Neural progenitor cell (in vitro differentiated cells): ENCODE measurements around the gene AJAP1. TPM values are rescaled to one million over a fixed set of nuclear protein-coding genes. Genes with fewer than 3 reads are reported as not detected.

Source experiments
- DNase-seq: peaks from one replicate; pipeline ENCODE4 v3.0.0-alpha.2; 2016; ENCODE audit warnings: low spot score
- H2AFZ ChIP-seq: fragments of 200-600 bp; sonication (generic); replicated peaks from 2 replicates; pipeline ENCODE4 v1.6.1; 2016; ENCODE audit warnings: antibody characterized with exemption
- H3F3A ChIP-seq: fragments of 200-600 bp; sonication (generic); 2 replicates; pipeline ENCODE4 v1.6.1; 2016; ENCODE audit warnings: antibody characterized with exemption, low read depth
- H3K27ac ChIP-seq: fragments of 200-600 bp; sonication (generic); 2 replicates; pipeline ENCODE4 v1.5.1; 2016; ENCODE audit warnings: mild to moderate bottlenecking
- H3K27me3 ChIP-seq: fragments of 200-600 bp; sonication (generic); 2 replicates; pipeline ENCODE4 v1.6.1; 2016; ENCODE audit warnings: mild to moderate bottlenecking, moderate library complexity
- H3K36me3 ChIP-seq: fragments of 200-600 bp; sonication (generic); 2 replicates; pipeline ENCODE4 v1.5.1; 2016
- H3K4me1 ChIP-seq: fragments of 200-600 bp; sonication (generic); 2 replicates; pipeline ENCODE4 v1.6.1; 2016; ENCODE audit warnings: mixed run types
- H3K4me2 ChIP-seq: fragments of 200-600 bp; sonication (generic); 2 replicates; pipeline ENCODE4 v1.6.1; 2016
- H3K4me3 ChIP-seq: fragments of 200-600 bp; sonication (generic); 2 replicates; pipeline ENCODE4 v1.5.1; 2016
- H3K79me2 ChIP-seq: fragments of 200-600 bp; sonication (generic); 2 replicates; pipeline ENCODE4 v1.6.1; 2016; ENCODE audit warnings: low read depth
- H3K9ac ChIP-seq: fragments of 200-600 bp; sonication (generic); 2 replicates; pipeline ENCODE4 v1.6.1; 2016
- H3K9me3 ChIP-seq: fragments of 200-600 bp; sonication (generic); 2 replicates; pipeline ENCODE4 v1.5.1; 2016; ENCODE audit warnings: low read depth
- H4K20me1 ChIP-seq: fragments of 200-600 bp; sonication (generic); 2 replicates; pipeline ENCODE4 v1.6.1; 2016; ENCODE audit warnings: low read depth
- H3K27ac Mint-ChIP-seq: 3 replicates; pipeline ENCODE4 v1.8.0; 2021; ENCODE audit warnings: mixed read lengths
- H3K27me3 Mint-ChIP-seq: 2 replicates; pipeline ENCODE4 v1.8.0; 2022; ENCODE audit warnings: low read depth, mild to moderate bottlenecking, inconsistent platforms, moderate library complexity, mixed read lengths; ENCODE audit not compliant: insufficient read depth
- H3K36me3 Mint-ChIP-seq: 3 replicates; pipeline ENCODE4 v1.8.0; 2021; ENCODE audit warnings: mixed read lengths
- H3K4me1 Mint-ChIP-seq: 3 replicates; pipeline ENCODE4 v1.8.0; 2021; ENCODE audit warnings: mixed read lengths
- H3K4me3 Mint-ChIP-seq: 3 replicates; pipeline ENCODE4 v1.8.0; 2021; ENCODE audit warnings: mild to moderate bottlenecking, moderate library complexity, mixed read lengths
- H3K9me3 Mint-ChIP-seq: 3 replicates; pipeline ENCODE4 v1.8.0; 2020; ENCODE audit warnings: mixed read lengths
- EZH2 ChIP-seq: fragments of 200-600 bp; sonication (generic); IDR thresholded peaks from 2 replicates; pipeline ENCODE4 v1.6.1; 2017; ENCODE audit warnings: antibody characterized with exemption, mild to moderate bottlenecking, moderate library complexity
- EZH2phosphoT487 ChIP-seq: fragments of 200-600 bp; sonication (generic); IDR thresholded peaks from 2 replicates; pipeline ENCODE4 v1.6.1; 2017; ENCODE audit warnings: antibody characterized with exemption
- total RNA-seq: library from RNA; depleted of rRNA; stranded (reverse); fragments of >200 nt; gene quantifications from 2 replicates; pipeline ENCODE4 v1.2.3, GENCODE V29; 2015; ENCODE audit warnings: low replicate concordance
- TF ChIP-seq, protein P1 (sequence below): fragments of 200-600 bp; sonication (generic); IDR thresholded peaks from 2 replicates; pipeline ENCODE4 v1.5.1; 2017; ENCODE audit warnings: antibody characterized with exemption, mild to moderate bottlenecking

Gene AJAP1
- total RNA-seq, 1 donor from 2014 or later, result 0.21 TPM

GRCh38 chr1:4770713-4771112 is 116.3 kb downstream of the AJAP1 start:
- TF ChIP-seq EZH2phosphoT487 (no peak), EZH2 (no peak)
- TF ChIP-seq, protein P1, sequence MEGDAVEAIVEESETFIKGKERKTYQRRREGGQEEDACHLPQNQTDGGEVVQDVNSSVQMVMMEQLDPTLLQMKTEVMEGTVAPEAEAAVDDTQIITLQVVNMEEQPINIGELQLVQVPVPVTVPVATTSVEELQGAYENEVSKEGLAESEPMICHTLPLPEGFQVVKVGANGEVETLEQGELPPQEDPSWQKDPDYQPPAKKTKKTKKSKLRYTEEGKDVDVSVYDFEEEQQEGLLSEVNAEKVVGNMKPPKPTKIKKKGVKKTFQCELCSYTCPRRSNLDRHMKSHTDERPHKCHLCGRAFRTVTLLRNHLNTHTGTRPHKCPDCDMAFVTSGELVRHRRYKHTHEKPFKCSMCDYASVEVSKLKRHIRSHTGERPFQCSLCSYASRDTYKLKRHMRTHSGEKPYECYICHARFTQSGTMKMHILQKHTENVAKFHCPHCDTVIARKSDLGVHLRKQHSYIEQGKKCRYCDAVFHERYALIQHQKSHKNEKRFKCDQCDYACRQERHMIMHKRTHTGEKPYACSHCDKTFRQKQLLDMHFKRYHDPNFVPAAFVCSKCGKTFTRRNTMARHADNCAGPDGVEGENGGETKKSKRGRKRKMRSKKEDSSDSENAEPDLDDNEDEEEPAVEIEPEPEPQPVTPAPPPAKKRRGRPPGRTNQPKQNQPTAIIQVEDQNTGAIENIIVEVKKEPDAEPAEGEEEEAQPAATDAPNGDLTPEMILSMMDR, result no peak
- Histone ChIP-seq H3K4me2 (no peak overlapping the region), H4K20me1 (no peaks in the 10 kb centered on the region), H3K4me3 (no peak overlapping the region), H3K27me3 (no peaks in the 10 kb centered on the region), H3F3A (no peaks in the 10 kb centered on the region), H3K27ac (no peak overlapping the region), H3K36me3 (no peaks in the 10 kb centered on the region), H2AFZ (no peak overlapping the region), H3K79me2 (no peaks in the 10 kb centered on the region), H3K9me3 (no peaks in the 10 kb centered on the region), H3K4me1 (peaks cover 5% of the 10 kb centered on the region), H3K9ac (no peak overlapping the region)
- peaks cover 10% of the 10 kb centered on the region for H3K36me3 Mint-ChIP-seq
- peaks cover 9% of the 10 kb centered on the region for H3K27me3 Mint-ChIP-seq
- H3K4me1 Mint-ChIP-seq, result peaks cover 15% of the 10 kb centered on the region
- DNase-seq, result no peak
- H3K4me3 Mint-ChIP-seq, result no peak overlapping the region
- no peak overlapping the region for H3K27ac Mint-ChIP-seq
- H3K9me3 Mint-ChIP-seq, result no peaks in the 10 kb centered on the region

DNA sequence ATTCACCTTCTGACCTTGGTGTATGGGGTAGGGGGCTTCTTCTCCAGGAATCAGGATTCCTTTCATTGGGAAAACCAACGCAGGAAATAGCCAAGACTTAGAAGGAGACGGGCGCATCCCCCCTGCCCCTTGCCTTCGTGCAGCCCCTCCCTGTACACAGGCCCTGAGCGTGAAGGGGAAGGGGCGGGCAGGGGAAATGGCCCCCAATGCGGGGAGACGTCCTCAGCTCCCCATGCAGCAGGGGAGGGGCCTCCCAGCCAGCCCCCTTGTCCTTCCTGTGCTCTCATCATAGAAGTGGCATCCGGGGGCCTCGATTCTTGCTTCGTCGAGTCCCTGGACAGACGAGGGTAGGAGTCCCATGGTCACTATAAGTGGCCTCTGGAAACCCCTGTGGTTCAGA is 116.9 kb downstream of the AJAP1 start:
- Mint-ChIP-seq H3K9me3 (no peaks in the 10 kb centered on the region), H3K36me3 (peaks cover 10% of the 10 kb centered on the region), H3K27me3 (peaks cover 9% of the 10 kb centered on the region), H3K27ac (no peak overlapping the region), H3K4me3 (no peak overlapping the region), H3K4me1 (peaks cover 15% of the 10 kb centered on the region)
- Histone ChIP-seq H3K27me3 (no peaks in the 10 kb centered on the region), H2AFZ (no peak overlapping the region), H4K20me1 (no peaks in the 10 kb centered on the region), H3K79me2 (no peaks in the 10 kb centered on the region), H3K36me3 (no peaks in the 10 kb centered on the region), H3K4me2 (no peak overlapping the region), H3F3A (no peaks in the 10 kb centered on the region), H3K9ac (no peak overlapping the region), H3K9me3 (no peaks in the 10 kb centered on the region), H3K27ac (no peak overlapping the region), H3K4me1 (peaks cover 6% of the 10 kb centered on the region), H3K4me3 (no peak overlapping the region)
- TF ChIP-seq, protein P1, result no peak
- no peak for TF ChIP-seq EZH2
- no peak for DNase-seq

- Histone ChIP-seq H2AFZ (no peak overlapping the region), H3K27ac (no peak overlapping the region), H4K20me1 (no peaks in the 10 kb centered on the region), H3K4me2 (no peak overlapping the region), H3K27me3 (no peaks in the 10 kb centered on the region), H3K9ac (no peak overlapping the region), H3K4me1 (peaks cover 6% of the 10 kb centered on the region), H3F3A (no peaks in the 10 kb centered on the region), H3K36me3 (no peaks in the 10 kb centered on the region), H3K79me2 (no peaks in the 10 kb centered on the region), H3K9me3 (no peaks in the 10 kb centered on the region), H3K4me3 (no peak overlapping the region)
- peaks cover 15% of the 10 kb centered on the region for H3K4me1 Mint-ChIP-seq
- no peak overlapping the region for H3K4me3 Mint-ChIP-seq
- TF ChIP-seq EZH2phosphoT487 (no peak), EZH2 (no peak)
- TF ChIP-seq, protein P1, result no peak
- H3K36me3 Mint-ChIP-seq, result peaks cover 10% of the 10 kb centered on the region
- no peaks in the 10 kb centered on the region for H3K9me3 Mint-ChIP-seq
- H3K27me3 Mint-ChIP-seq, result peaks cover 9% of the 10 kb centered on the region
- no peak for DNase-seq
- no peak overlapping the region for H3K27ac Mint-ChIP-seq
Measured at GRCh38 chr1:4771721-4772120, 117.3 kb downstream of the AJAP1 start.
